Measurements from ENCODE around the gene USP31.
A peak's percentile ranks its signal among the peaks of the same experiment; 100 is the strongest.

The USP31 gene

GRCh38 chr16:23035240-23035639, 114.0 kb downstream of the USP31 start:
- no peak for TF ChIP-seq CTCF (IDR thresholded peaks at IDR 0.05; ENCODE audit: insufficient read depth, low read depth, low read length, missing control alignments)
- DNase-seq (ENCODE audit: low read depth), result no peak
- H3K4me3 ChIP-seq (ENCODE audit: low read length), result no peak overlapping the region

- no peak overlapping the region for H3K4me3 ChIP-seq (ENCODE audit: low read length)
- no peak for TF ChIP-seq CTCF (IDR thresholded peaks at IDR 0.05; ENCODE audit: insufficient read depth, low read depth, low read length, missing control alignments)
- DNase-seq (ENCODE audit: low read depth), result no peak
These were observed 117.6 kb downstream of the USP31 start for GRCh38 chr16:23031508-23032098.

- TF ChIP-seq CTCF (IDR thresholded peaks at IDR 0.05; ENCODE audit: insufficient read depth, low read depth, low read length, missing control alignments), result no peak
- no peak overlapping the region for H3K4me3 ChIP-seq (ENCODE audit: low read length)
- DNase-seq (ENCODE audit: low read depth), result no peak
These were observed 119.4 kb downstream of the USP31 start for GRCh38 chr16:23029733-23030420.

- no peak overlapping the region for H3K4me3 ChIP-seq (ENCODE audit: low read length)
- TF ChIP-seq CTCF (IDR thresholded peaks at IDR 0.05; ENCODE audit: insufficient read depth, low read depth, low read length, missing control alignments), result no peak
- no peak for DNase-seq (ENCODE audit: low read depth)
These were observed 121.9 kb downstream of the USP31 start for GRCh38 chr16:23027386-23027785.

GRCh38 chr16:23026784-23027362, 122.4 kb downstream of the USP31 start:
- no peak for TF ChIP-seq CTCF (IDR thresholded peaks at IDR 0.05; ENCODE audit: insufficient read depth, low read depth, low read length, missing control alignments)
- DNase-seq (ENCODE audit: low read depth), result peak; percentile 61
- no peak overlapping the region for H3K4me3 ChIP-seq (ENCODE audit: low read length)

- no peak for TF ChIP-seq CTCF (IDR thresholded peaks at IDR 0.05; ENCODE audit: insufficient read depth, low read depth, low read length, missing control alignments)
- peak; percentile 3 for DNase-seq (ENCODE audit: low read depth)
- no peak overlapping the region for H3K4me3 ChIP-seq (ENCODE audit: low read length)
These were observed 123.5 kb downstream of the USP31 start for GRCh38 chr16:23025692-23026307.

Measured in epithelial cell of esophagus (primary cell).